ENCODE measurements around the gene ACSS3. TPM values are rescaled to one million over a fixed set of nuclear protein-coding genes. Genes with fewer than 3 reads are reported as not detected.

ACSS3 gene
- polyA plus RNA-seq, 1 of the 3 experiments (the other 2 are of a cell fraction) = 0.02 TPM

- Histone ChIP-seq H3K4me1 (ENCODE audit: control insufficient read depth in 1 of 2, insufficient read depth in 2 of 2, low read depth in 1 of 2, low read length in 1 of 2) (no peaks in the 10 kb centered on the region), H2AFZ (ENCODE audit: low read depth) (no peak overlapping the region), H3F3A (replicated peaks; ENCODE audit: insufficient read depth) (no peaks in the 10 kb centered on the region), H3K27me3 (ENCODE audit: insufficient read depth) (no peaks in the 10 kb centered on the region), H3K36me3 (replicated peaks in 1 of 2; ENCODE audit: control insufficient read depth in 1 of 2, insufficient read depth in 2 of 2, low read length in 1 of 2) (no peaks in the 10 kb centered on the region), H3K9me3 (no peaks in the 10 kb centered on the region), H3K9ac (no peak overlapping the region), H3K9me2 (no peaks in the 10 kb centered on the region), H3K4me2 (no peak overlapping the region), H3K4me3 (ENCODE audit: low read depth in 2 of 2, low read length in 1 of 2) (no peak overlapping the region), H3K27ac (ENCODE audit: low read depth in 2 of 2, low read length in 1 of 2) (no peak overlapping the region), H3K79me2 (ENCODE audit: insufficient read depth) (no peaks in the 10 kb centered on the region), H4K20me1 (ENCODE audit: insufficient read depth) (no peaks in the 10 kb centered on the region)
- TF ChIP-seq, protein P1, sequence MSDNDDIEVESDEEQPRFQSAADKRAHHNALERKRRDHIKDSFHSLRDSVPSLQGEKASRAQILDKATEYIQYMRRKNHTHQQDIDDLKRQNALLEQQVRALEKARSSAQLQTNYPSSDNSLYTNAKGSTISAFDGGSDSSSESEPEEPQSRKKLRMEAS (IDR thresholded peaks at IDR 0.05; ENCODE audit: low read depth) = no peak
- no peak for TF ChIP-seq ZBTB33 (IDR thresholded peaks at IDR 0.05; ENCODE audit: borderline replicate concordance, low read depth)
- no peak for TF ChIP-seq MXI1 (IDR thresholded peaks at IDR 0.05; ENCODE audit: low read depth, low read length)
- TF ChIP-seq MEF2A (IDR thresholded peaks at IDR 0.05; ENCODE audit: borderline replicate concordance, low read depth) = no peak
- TF ChIP-seq ELF1 (IDR thresholded peaks at IDR 0.05) = no peak
- no peak for TF ChIP-seq TCF12 (IDR thresholded peaks at IDR 0.05)
- TF ChIP-seq RAD21 (IDR thresholded peaks at IDR 0.05; ENCODE audit: low read length) = no peak
- no peak for TF ChIP-seq NRF1 (IDR thresholded peaks at IDR 0.05; ENCODE audit: low read depth, low read length)
- no peak for TF ChIP-seq PBX3 (IDR thresholded peaks at IDR 0.05)
- ChIA-PET POLR2A (no interaction called here), CTCF (interaction anchor here (0.9 to 1.2 kb wide), 2 partner anchors 9 to 300 kb away, joined by 3 to 9 read pairs; no protein-coding TSS in a partner anchor)
- DNase-seq = no peak
- 20% methylated on average over 2 of the region's 2 CpGs for WGBS (ENCODE audit: low lambda C conversion rate)
These were observed 59.9 kb downstream of the ACSS3 start for GRCh38 chr12:81137801-81138200.

DNA sequence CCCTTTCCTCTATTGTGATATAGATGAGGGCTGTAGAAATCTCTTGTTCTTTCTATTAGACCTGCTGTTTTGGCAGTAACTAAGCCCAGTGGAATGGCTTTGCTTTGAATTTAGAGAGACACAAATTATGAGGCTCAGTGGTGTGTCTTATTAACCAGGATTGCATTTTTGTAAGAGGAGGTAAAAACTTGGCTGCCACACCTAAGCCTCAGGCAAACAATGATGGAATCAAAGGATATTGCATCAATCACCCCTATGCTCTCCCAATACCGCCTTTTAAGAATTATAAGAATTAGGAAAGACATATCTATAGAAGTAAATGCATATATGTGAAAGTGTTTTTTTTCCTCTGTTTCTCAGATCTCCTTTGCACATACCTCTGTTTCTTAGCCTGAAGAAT, 63.3 kb downstream of the ACSS3 start:
- no peak overlapping the region for H3K9ac ChIP-seq
- DNase-seq = no peak
- H2AFZ ChIP-seq (ENCODE audit: low read depth) = no peak overlapping the region
- H3K9me2 ChIP-seq = no peaks in the 10 kb centered on the region
- no peaks in the 10 kb centered on the region for H3K4me1 ChIP-seq (ENCODE audit: control insufficient read depth in 1 of 2, insufficient read depth in 2 of 2, low read depth in 1 of 2, low read length in 1 of 2)
- CTCF ChIA-PET = interaction anchor here (0.8 to 1.4 kb wide), 2 partner anchors 12 to 116 kb away, joined by 4 to 6 read pairs; no protein-coding TSS in a partner anchor
- POLR2A ChIA-PET = no interaction called here
- H3K27me3 ChIP-seq (ENCODE audit: insufficient read depth) = no peaks in the 10 kb centered on the region
- H3K4me2 ChIP-seq = no peak overlapping the region
- TF ChIP-seq EP300 (IDR thresholded peaks at IDR 0.05; ENCODE audit: borderline replicate concordance in 1 of 2, low read depth in 1 of 2, low read length in 1 of 2) = no peak
- TF ChIP-seq TAF1 (IDR thresholded peaks at IDR 0.05; ENCODE audit: borderline replicate concordance, low read depth, low read length) = no peak
- TF ChIP-seq, protein P1 (IDR thresholded peaks at IDR 0.05; ENCODE audit: low read depth) = no peak
- TF ChIP-seq GATA2 (CRISPR knock-in tag; IDR thresholded peaks at IDR 0.05) = no peak
- no peak for TF ChIP-seq FOXM1 (IDR thresholded peaks at IDR 0.05; ENCODE audit: low read depth)
- no peak for TF ChIP-seq RAD21 (IDR thresholded peaks at IDR 0.05; ENCODE audit: low read length)
- no peak for TF ChIP-seq FOXJ3 (CRISPR knock-in tag; IDR thresholded peaks at IDR 0.05)
- no peak for TF ChIP-seq JUND (IDR thresholded peaks at IDR 0.05)
- TF ChIP-seq FOSL2 (IDR thresholded peaks at IDR 0.05; ENCODE audit: borderline replicate concordance, low read depth) = no peak
- no peak for TF ChIP-seq TCF12 (IDR thresholded peaks at IDR 0.05)
- no peaks in the 10 kb centered on the region for H4K20me1 ChIP-seq (ENCODE audit: insufficient read depth)
- H3K4me3 ChIP-seq (ENCODE audit: low read depth in 2 of 2, low read length in 1 of 2) = no peak overlapping the region
- no peaks in the 10 kb centered on the region for H3K9me3 ChIP-seq
- no peaks in the 10 kb centered on the region for H3K79me2 ChIP-seq (ENCODE audit: insufficient read depth)
- no peaks in the 10 kb centered on the region for H3F3A ChIP-seq (replicated peaks; ENCODE audit: insufficient read depth)
- H3K27ac ChIP-seq (ENCODE audit: low read depth in 2 of 2, low read length in 1 of 2) = no peak overlapping the region
- H3K36me3 ChIP-seq (replicated peaks in 1 of 2; ENCODE audit: control insufficient read depth in 1 of 2, insufficient read depth in 2 of 2, low read length in 1 of 2) = no peaks in the 10 kb centered on the region
- WGBS (ENCODE audit: low lambda C conversion rate) = 21% methylated on average over 1 of the region's 1 CpG
